ENCODE results near the gene LMF1.

The LMF1 gene

GRCh38 chr16:979859-980594 lies 9.2 kb upstream of the LMF1 start:
- no peak for TF ChIP-seq CTCF (IDR thresholded peaks at IDR 0.05; ENCODE audit: low read depth, low read length, missing control alignments)
- no peak for DNase-seq (ENCODE audit: low read depth)
- H3K4me3 ChIP-seq (ENCODE audit: low read depth, low read length), result no peak overlapping the region

- TF ChIP-seq CTCF (IDR thresholded peaks at IDR 0.05; ENCODE audit: low read depth, low read length, missing control alignments), result no peak
- H3K4me3 ChIP-seq (ENCODE audit: low read depth, low read length), result no peak overlapping the region
- no peak for DNase-seq (ENCODE audit: low read depth)
Measured at GRCh38 chr16:979147-979546, 8.4 kb upstream of the LMF1 start.

- no peak for TF ChIP-seq CTCF (IDR thresholded peaks at IDR 0.05; ENCODE audit: low read depth, low read length, missing control alignments)
- DNase-seq (ENCODE audit: low read depth), result no peak
- H3K4me3 ChIP-seq (ENCODE audit: low read depth, low read length), result no peak overlapping the region
Measured at GRCh38 chr16:978403-978802, 7.6 kb upstream of the LMF1 start.

- no peak for TF ChIP-seq CTCF (IDR thresholded peaks at IDR 0.05; ENCODE audit: low read depth, low read length, missing control alignments)
- no peak for DNase-seq (ENCODE audit: low read depth)
- H3K4me3 ChIP-seq (ENCODE audit: low read depth, low read length), result no peak overlapping the region
Measured at GRCh38 chr16:977896-978295, 7.1 kb upstream of the LMF1 start.

- no peak overlapping the region for H3K4me3 ChIP-seq (ENCODE audit: low read depth, low read length)
- no peak for TF ChIP-seq CTCF (IDR thresholded peaks at IDR 0.05; ENCODE audit: low read depth, low read length, missing control alignments)
- DNase-seq (ENCODE audit: low read depth), result no peak
Measured at GRCh38 chr16:977081-977701, 6.4 kb upstream of the LMF1 start.

- no peak for DNase-seq (ENCODE audit: low read depth)
- no peak for TF ChIP-seq CTCF (IDR thresholded peaks at IDR 0.05; ENCODE audit: low read depth, low read length, missing control alignments)
- no peak overlapping the region for H3K4me3 ChIP-seq (ENCODE audit: low read depth, low read length)
Measured at GRCh38 chr16:976389-976931, 5.7 kb upstream of the LMF1 start.

Measured in GM12864 (cell line).